H9 (cell line): ENCODE measurements around the gene GGTLC2. TPM values are rescaled to one million over a fixed set of nuclear protein-coding genes. Genes with fewer than 3 reads are reported as not detected.

Experiments
- DNase-seq: peaks from one replicate; pipeline ENCODE4 v3.0.0-alpha.2; 2017
- H2AFZ ChIP-seq: one replicate; pipeline ENCODE4 v1.6.1; 2013; ENCODE audit warnings: mild to moderate bottlenecking, low read length, control low read depth, moderate library complexity
- H2AK5ac ChIP-seq: 2 replicates; pipeline ENCODE4 v1.6.1; 2013; ENCODE audit warnings: low read length, control low read depth, mixed read lengths; ENCODE audit not compliant: insufficient read length
- H2BK120ac ChIP-seq: one replicate; pipeline ENCODE4 v1.6.1; 2013; ENCODE audit warnings: low read depth, mild to moderate bottlenecking, low read length, control low read depth, inconsistent platforms; ENCODE audit not compliant: poor library complexity, severe bottlenecking
- H2BK12ac ChIP-seq: 2 replicates; pipeline ENCODE4 v1.6.1; 2013; ENCODE audit warnings: low read length, control low read depth, mixed read lengths, low read depth; ENCODE audit not compliant: insufficient read length
- H2BK15ac ChIP-seq: 2 replicates; pipeline ENCODE4 v1.6.1; 2013; ENCODE audit warnings: low read depth, low read length, control low read depth
- H2BK20ac ChIP-seq: one replicate; pipeline ENCODE4 v1.6.1; 2013; ENCODE audit warnings: low read depth, mild to moderate bottlenecking, low read length, control low read depth, inconsistent platforms; ENCODE audit not compliant: poor library complexity, severe bottlenecking
- H2BK5ac ChIP-seq: 2 replicates; pipeline ENCODE4 v1.6.1; 2013; ENCODE audit warnings: low read length, control low read depth, mixed read lengths; ENCODE audit not compliant: insufficient read length
- H3K14ac ChIP-seq: 2 replicates; pipeline ENCODE4 v1.6.1; 2013; ENCODE audit warnings: low read length, control low read depth; ENCODE audit not compliant: insufficient read depth
- H3K18ac ChIP-seq: 2 replicates; pipeline ENCODE4 v1.6.1; 2013; ENCODE audit warnings: low read depth, mild to moderate bottlenecking, mixed read lengths, low read length, control low read depth; ENCODE audit not compliant: insufficient read length
- H3K23ac ChIP-seq: 2 replicates; pipeline ENCODE4 v1.6.1; 2013; ENCODE audit warnings: low read length, control low read depth, mixed read lengths, low read depth; ENCODE audit not compliant: insufficient read length
- H3K23me2 ChIP-seq: 2 replicates; pipeline ENCODE4 v1.6.1; 2013; ENCODE audit warnings: low read depth, mild to moderate bottlenecking, mixed read lengths, low read length, control low read depth; ENCODE audit not compliant: insufficient read length, poor library complexity, severe bottlenecking
- H3K27ac ChIP-seq: 2 replicates; pipeline ENCODE4 v1.5.1; 2013; ENCODE audit warnings: low read length, control low read depth, mixed read lengths, low read depth; ENCODE audit not compliant: insufficient read length
- H3K27me3 ChIP-seq: 2 replicates; pipeline ENCODE4 v1.6.1; 2013; ENCODE audit warnings: low read length, control low read depth, inconsistent platforms; ENCODE audit not compliant: insufficient read depth
- H3K4ac ChIP-seq: 2 replicates; pipeline ENCODE4 v1.6.1; 2013; ENCODE audit warnings: low read depth, mild to moderate bottlenecking, control low read depth, inconsistent platforms, low read length, moderate library complexity
- H3K4me1 ChIP-seq: 2 replicates; pipeline ENCODE4 v1.6.1; 2013; ENCODE audit warnings: low read length, control low read depth, inconsistent platforms; ENCODE audit not compliant: insufficient read depth
- H3K4me2 ChIP-seq: 2 replicates; pipeline ENCODE4 v1.6.1; 2013; ENCODE audit warnings: low read length, control low read depth, mixed read lengths; ENCODE audit not compliant: insufficient read length, insufficient read depth
- H3K56ac ChIP-seq: 2 replicates; pipeline ENCODE4 v1.6.1; 2013; ENCODE audit warnings: low read depth, mild to moderate bottlenecking, mixed read lengths, low read length, control low read depth; ENCODE audit not compliant: insufficient read length
- H3K79me1 ChIP-seq: 2 replicates; pipeline ENCODE4 v1.6.1; 2013; ENCODE audit warnings: low read depth, mild to moderate bottlenecking, moderate library complexity, low read length, control low read depth, inconsistent platforms; ENCODE audit not compliant: insufficient read depth, poor library complexity, severe bottlenecking
- H3K79me2 ChIP-seq: 2 replicates; pipeline ENCODE4 v1.6.1; 2013; ENCODE audit warnings: low read length, control low read depth, inconsistent platforms; ENCODE audit not compliant: insufficient read depth
- H3K9ac ChIP-seq: 2 replicates; pipeline ENCODE4 v1.6.1; 2013; ENCODE audit warnings: low read length, control low read depth, mixed read lengths; ENCODE audit not compliant: insufficient read length; ENCODE audit errors: extremely low read depth
- H3K9me3 ChIP-seq: one replicate; pipeline ENCODE4 v1.6.1; 2013; ENCODE audit warnings: low read depth, low read length, inconsistent platforms; ENCODE audit not compliant: control insufficient read depth
- H3T11ph ChIP-seq: one replicate; pipeline ENCODE4 v1.6.1; 2013; ENCODE audit warnings: mild to moderate bottlenecking, low read length, control low read depth, inconsistent platforms
- H4K20me1 ChIP-seq: one replicate; pipeline ENCODE4 v1.6.1; 2013; ENCODE audit not compliant: control insufficient read depth, insufficient read length, insufficient read depth
- H4K5ac ChIP-seq: 2 replicates; pipeline ENCODE4 v1.6.1; 2013; ENCODE audit warnings: low read depth, mild to moderate bottlenecking, mixed read lengths, low read length, control low read depth; ENCODE audit not compliant: insufficient read length
- H4K8ac ChIP-seq: replicated peaks from 2 replicates; pipeline ENCODE4 v1.6.1; 2013; ENCODE audit warnings: low read length, control low read depth, mixed read lengths, low read depth; ENCODE audit not compliant: insufficient read length
- H4K91ac ChIP-seq: 2 replicates; pipeline ENCODE4 v1.6.1; 2013; ENCODE audit warnings: low read depth, mild to moderate bottlenecking, moderate library complexity, mixed read lengths, low read length, control low read depth; ENCODE audit not compliant: insufficient read length
- H3K27ac Mint-ChIP-seq, 3 experiments: 2 replicates in 2 of 3; 3 replicates in 1 of 3; pipeline ENCODE4 v1.8.0; 2020 to 2021; ENCODE audit warnings: mixed read lengths in 3 of 3, mild to moderate bottlenecking in 1 of 3, moderate library complexity in 1 of 3
- H3K27me3 Mint-ChIP-seq: 2 replicates; pipeline ENCODE4 v1.8.0; 2021; ENCODE audit warnings: low read depth, mild to moderate bottlenecking, moderate library complexity, mixed read lengths
- H3K36me3 Mint-ChIP-seq, 3 experiments: 2 replicates in 2 of 3; 3 replicates in 1 of 3; pipeline ENCODE4 v1.8.0; 2020 to 2021; ENCODE audit warnings: low read depth in 3 of 3, mixed read lengths in 3 of 3; ENCODE audit not compliant: insufficient read depth in 1 of 3
- H3K4me1 Mint-ChIP-seq, 2 experiments: 2 replicates each; pipeline ENCODE4 v1.8.0; 2020; ENCODE audit warnings: mixed read lengths in 2 of 2
- H3K4me3 Mint-ChIP-seq, 2 experiments: 2 replicates in 1 of 2; 3 replicates in 1 of 2; pipeline ENCODE4 v1.8.0; 2020 to 2021; ENCODE audit warnings: mild to moderate bottlenecking in 2 of 2, mixed read lengths in 2 of 2, moderate library complexity in 1 of 2
- H3K9me3 Mint-ChIP-seq, 2 experiments: 2 replicates in 1 of 2; 3 replicates in 1 of 2; pipeline ENCODE4 v1.8.0; 2020; ENCODE audit warnings: mild to moderate bottlenecking in 2 of 2, mixed read lengths in 2 of 2, moderate library complexity in 1 of 2
- CTCF ChIP-seq: fragments of 200-600 bp; sonication (generic); conservative IDR thresholded peaks from 3 replicates; pipeline ENCODE4 v1.8.0; 2021; ENCODE audit warnings: antibody characterized with exemption, mild to moderate bottlenecking
- WGBS: extraction: QIAGEN DNeasy Blood & Tissue Kit; methylation state at CpG from one replicate; pipeline ENCODE4 v1.1.7; 2013; ENCODE audit warnings: missing lambda C conversion rate, low lambda C conversion rate, mixed read lengths; ENCODE audit not compliant: insufficient read length; ENCODE audit errors: extremely low coverage; 5-methylcytosine and 5-hydroxymethylcytosine counted together
- total RNA-seq: library from RNA; stranded (reverse); gene quantifications from 2 replicates; pipeline ENCODE4 v1.2.1, GENCODE V29; 2021

Gene GGTLC2
- total RNA-seq, 1 experiment from 2014 or later = not detected

GRCh38 chr22:22600531-22601261 lies 43.7 kb upstream of the GGTLC2 start:
- Histone ChIP-seq H4K5ac (no peak overlapping the region), H3K14ac (no peak overlapping the region), H3K23me2 (no peaks in the 10 kb centered on the region), H3K4me1 (no peaks in the 10 kb centered on the region; the same call in 1 of the 2 replicates), H3K18ac (no peak overlapping the region), H4K91ac (no peak overlapping the region), H2BK20ac (no peak overlapping the region), H2BK5ac (no peak overlapping the region), H3K9ac (no peak overlapping the region), H2BK12ac (no peak overlapping the region), H2BK15ac (no peak overlapping the region), H3K79me1 (no peaks in the 10 kb centered on the region), H3T11ph (no peak overlapping the region), H3K23ac (no peak overlapping the region), H3K79me2 (no peaks in the 10 kb centered on the region), H3K27me3 (peaks cover 27% of the 10 kb centered on the region; the same call in 1 of the 2 replicates), H4K8ac (no peak overlapping the region), H3K9me3 (no peaks in the 10 kb centered on the region), H3K4ac (no peak overlapping the region), H3K56ac (no peak overlapping the region), H4K20me1 (no peaks in the 10 kb centered on the region), H3K4me2 (no peak overlapping the region), H3K27ac (no peak overlapping the region), H2AK5ac (no peak overlapping the region), H2BK120ac (no peak overlapping the region), H2AFZ (no peak overlapping the region)
- no CpG with 5 or more reads among the region's 6 CpGs for WGBS
- DNase-seq = no peak
- no peak overlapping the region for H3K4me3 Mint-ChIP-seq
- no peak for TF ChIP-seq CTCF
- H3K27ac Mint-ChIP-seq = no peak overlapping the region
- H3K9me3 Mint-ChIP-seq = peaks cover 3 to 7% of the 10 kb centered on the region in 2 experiments; a peak in 3 of 5 replicates
- no peaks in the 10 kb centered on the region; a peak in 2 of 7 replicates for H3K36me3 Mint-ChIP-seq
- peaks cover 100% of the 10 kb centered on the region for H3K27me3 Mint-ChIP-seq
- peaks cover 20 to 26% of the 10 kb centered on the region in 2 experiments for H3K4me1 Mint-ChIP-seq
